VCaP (cell line): ENCODE measurements around the gene FRMPD1.

Experiments used
- H3K27ac ChIP-seq: fragments of 450-650 bp; 2 replicates; pipeline ENCODE4 v1.5.1; 2017
- CTCF ChIP-seq: fragments of 450-650 bp; conservative IDR thresholded peaks from 2 replicates; pipeline ENCODE4 v1.5.1; 2017; ENCODE audit warnings: mild to moderate bottlenecking, moderate library complexity

FRMPD1 gene

GRCh38 chr9:37784616-37785483 is 134.1 kb downstream of the FRMPD1 start, which contains the start of gene EXOSC3:
Gene EXOSC3, minus strand, starts transcription at chr9:37785064. Its CDS starts 20 bp downstream, at chr9:37785044.
- peak within 1 kb of the TSS; percentile 87 for H3K27ac ChIP-seq
- no peak for TF ChIP-seq CTCF

GRCh38 chr9:37787059-37787458 is 136.3 kb downstream of the FRMPD1 start:
- no peak overlapping the region for H3K27ac ChIP-seq
- no peak for TF ChIP-seq CTCF

- no peak overlapping the region for H3K27ac ChIP-seq
- TF ChIP-seq CTCF = no peak
Observed at GRCh38 chr9:37788332-37788731, 137.6 kb downstream of the FRMPD1 start.

GRCh38 chr9:37790096-37790495 is 139.3 kb downstream of the FRMPD1 start:
- TF ChIP-seq CTCF = no peak
- no peak overlapping the region for H3K27ac ChIP-seq

GRCh38 chr9:37792122-37792521 is 141.4 kb downstream of the FRMPD1 start:
- H3K27ac ChIP-seq = no peak overlapping the region
- no peak for TF ChIP-seq CTCF

GRCh38 chr9:37796232-37796631 is 145.5 kb downstream of the FRMPD1 start:
- no peak for TF ChIP-seq CTCF
- no peak overlapping the region for H3K27ac ChIP-seq
